Stimulated activated CD8-positive, alpha-beta memory T cell treated with anti-CD3 and anti-CD28 coated beads, Interleukin-15, amount 100 ng/mL, for 48 hours (primary cell): ENCODE data around the gene PALM2AKAP2.

Experiments
- DNase-seq, 2 donors: peaks; one replicate each; pipeline ENCODE4 v3.0.0-alpha.2; 2020; ENCODE audit warnings: low read depth in 2 of 2

The PALM2AKAP2 gene

GRCh38 chr9:109779711-109780452 lies at the start of gene PALM2AKAP2:
PALM2AKAP2 (plus strand) TSS chr9:109780198; CDS start chr9:109780489, 291 bp downstream.
- no peak for DNase-seq

- no peak for DNase-seq
Observed at GRCh38 chr9:109730228-109730627, 49.8 kb upstream of the PALM2AKAP2 start.

DNA sequence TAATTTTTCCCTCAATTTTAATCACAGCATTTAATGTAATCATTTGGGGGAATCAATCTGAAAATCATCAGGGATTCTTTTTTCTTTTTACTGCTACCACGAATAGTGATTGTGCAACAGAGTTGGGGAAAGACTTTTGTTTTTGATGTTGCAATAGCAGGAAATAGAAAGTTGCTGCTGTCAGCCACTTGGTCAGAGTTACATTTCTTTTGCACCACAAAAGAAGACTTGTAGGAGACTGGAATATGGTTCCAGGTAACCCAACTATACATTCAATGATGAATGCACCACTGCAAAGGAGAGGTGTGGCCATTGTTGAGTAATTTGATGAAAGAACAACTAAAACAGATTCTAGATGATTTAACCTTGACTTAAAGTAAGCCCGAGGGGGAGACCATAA lies 46.3 kb upstream of the PALM2AKAP2 start:
- DNase-seq, result no peak

DNA sequence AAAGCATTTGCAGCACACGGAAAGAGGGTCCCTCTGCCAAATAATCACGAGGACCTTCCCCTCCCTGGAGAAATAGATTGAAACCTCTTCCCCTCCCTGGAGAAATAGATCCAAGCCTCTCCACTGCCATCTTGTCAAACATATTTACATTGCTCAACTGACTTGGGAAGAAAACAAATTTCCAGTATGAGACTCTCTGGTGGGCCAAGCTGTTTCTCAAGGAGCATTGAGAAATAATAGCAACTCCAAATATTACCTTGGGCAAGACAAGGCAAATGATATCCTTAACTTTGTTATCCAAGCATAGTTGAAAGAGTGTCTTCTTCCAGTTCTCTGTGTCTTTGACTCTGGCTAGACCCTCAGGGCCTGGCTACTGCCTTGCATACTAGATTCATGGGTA lies 45.2 kb upstream of the PALM2AKAP2 start:
- DNase-seq, result no peak

DNA sequence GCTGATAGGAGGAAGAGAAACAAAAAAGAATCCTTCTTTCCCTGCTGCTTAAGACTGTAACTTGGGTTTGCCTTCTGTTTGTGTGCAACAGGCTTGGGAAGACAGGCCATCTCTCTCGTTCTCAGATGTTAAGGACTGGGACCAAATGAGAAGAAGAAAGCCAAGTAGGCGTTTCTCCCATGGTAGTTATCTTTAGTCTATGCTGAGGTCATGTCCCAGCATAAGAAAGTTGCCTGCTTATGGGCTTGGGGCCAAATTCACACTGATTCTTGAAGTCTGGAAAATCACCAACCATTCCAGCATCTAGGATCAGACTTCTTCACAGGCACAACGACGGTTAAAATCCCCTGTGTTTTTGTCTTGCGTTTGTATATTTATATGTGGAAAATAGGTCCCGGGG lies 44.2 kb upstream of the PALM2AKAP2 start:
- no peak for DNase-seq

DNA sequence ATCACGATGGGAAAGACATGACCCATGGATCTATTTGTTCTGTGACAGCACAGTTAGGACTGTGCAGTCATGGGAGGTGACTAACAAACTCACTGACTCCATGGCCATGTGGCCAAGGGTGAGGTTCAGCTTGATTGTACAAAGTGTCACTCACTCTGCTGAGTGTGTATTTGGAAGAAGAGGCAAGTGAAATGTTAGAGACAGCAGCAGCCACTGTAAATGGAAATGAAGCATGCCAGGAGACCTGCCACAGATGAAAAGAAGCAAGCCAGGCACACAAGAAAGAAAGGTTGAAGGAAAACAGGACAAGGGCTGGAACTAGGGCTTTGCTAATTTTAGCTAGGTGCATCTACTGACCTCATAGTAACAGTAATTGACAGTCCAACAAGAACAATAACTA lies 42.7 kb upstream of the PALM2AKAP2 start:
- DNase-seq, result no peak

DNA sequence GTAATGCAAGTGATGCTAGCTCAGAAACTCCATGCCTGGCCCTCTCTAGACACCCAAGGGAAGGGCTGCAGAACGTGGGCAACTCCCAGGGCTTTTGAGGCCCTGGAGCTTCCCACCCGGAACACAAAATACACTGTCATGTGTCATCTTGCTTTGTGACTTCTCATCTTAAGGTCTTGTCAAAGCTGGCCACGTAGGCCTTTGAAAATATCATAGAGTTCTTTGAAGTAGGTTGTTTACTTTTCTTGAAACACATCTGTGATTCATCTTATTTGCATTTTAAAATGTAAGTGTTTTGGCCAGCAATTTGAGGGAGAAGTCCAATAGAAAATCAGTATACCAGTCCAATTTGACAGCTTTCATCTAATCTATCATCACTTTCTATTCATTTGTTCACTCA lies 40.2 kb upstream of the PALM2AKAP2 start:
- no peak for DNase-seq

GRCh38 chr9:109742776-109743348 lies 37.1 kb upstream of the PALM2AKAP2 start:
- DNase-seq, result no peak

DNA sequence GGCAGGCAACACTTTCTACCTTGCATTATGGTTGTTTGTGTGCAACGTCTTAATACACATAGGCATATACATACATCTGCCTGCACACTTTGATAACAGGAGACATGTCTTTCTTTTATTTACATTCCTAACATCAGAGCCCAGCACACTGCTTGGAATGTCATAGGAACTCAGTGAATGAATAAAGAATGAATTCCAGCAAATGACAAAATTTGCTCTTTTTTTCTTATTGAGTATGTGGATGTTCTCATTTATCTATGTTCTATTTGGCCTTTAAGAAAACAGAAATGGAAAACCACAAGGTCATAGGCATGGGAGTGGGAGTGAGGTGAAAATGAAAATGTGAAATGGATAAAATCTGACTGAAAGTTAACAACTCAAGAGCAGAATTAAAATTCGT lies 36.3 kb upstream of the PALM2AKAP2 start:
- no peak for DNase-seq

DNA sequence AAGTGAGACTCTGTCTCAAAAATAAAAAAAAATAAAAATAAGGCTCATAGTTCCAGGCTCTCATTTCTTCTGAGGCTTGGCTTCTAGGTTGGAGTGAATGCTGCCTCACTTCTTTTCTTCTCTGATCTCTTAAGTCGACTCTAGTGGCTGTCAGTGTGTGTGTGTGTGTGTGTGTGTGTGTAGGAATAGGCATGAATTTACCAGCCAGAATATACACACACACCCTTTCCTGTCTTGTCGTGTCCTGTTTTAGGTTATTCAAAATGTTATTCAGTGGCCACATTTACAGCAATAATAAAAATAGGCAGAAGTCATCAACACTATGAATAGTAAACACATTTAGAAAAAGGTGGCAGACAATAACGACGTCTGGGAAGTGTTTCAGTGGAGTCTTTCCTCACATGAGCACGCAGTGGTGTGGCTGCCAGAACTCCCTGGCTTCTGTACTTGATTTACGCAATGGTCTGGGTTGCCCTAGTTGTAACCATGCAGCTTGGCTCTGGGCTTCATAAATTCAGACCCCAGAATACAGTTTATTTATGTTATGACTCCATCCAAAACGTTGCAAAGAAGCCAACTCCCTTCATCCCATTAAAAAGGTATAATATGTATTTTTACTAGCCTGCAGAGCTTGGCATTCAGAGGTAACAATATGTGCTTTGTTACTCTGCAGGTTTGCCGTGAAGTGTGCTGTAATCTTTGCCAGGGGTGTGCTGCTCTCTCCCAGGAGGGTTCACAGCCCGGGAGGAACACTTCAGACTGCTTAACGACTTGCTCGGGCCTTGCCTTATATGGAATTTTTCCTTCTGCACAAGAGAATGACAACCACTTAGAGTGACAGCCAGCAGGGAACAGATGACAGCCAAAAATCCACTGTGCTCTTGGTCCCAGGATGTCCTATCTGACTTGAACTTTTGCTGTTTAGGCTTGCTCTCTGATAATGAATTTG lies 34.4 kb upstream of the PALM2AKAP2 start:
- no peak for DNase-seq

DNA sequence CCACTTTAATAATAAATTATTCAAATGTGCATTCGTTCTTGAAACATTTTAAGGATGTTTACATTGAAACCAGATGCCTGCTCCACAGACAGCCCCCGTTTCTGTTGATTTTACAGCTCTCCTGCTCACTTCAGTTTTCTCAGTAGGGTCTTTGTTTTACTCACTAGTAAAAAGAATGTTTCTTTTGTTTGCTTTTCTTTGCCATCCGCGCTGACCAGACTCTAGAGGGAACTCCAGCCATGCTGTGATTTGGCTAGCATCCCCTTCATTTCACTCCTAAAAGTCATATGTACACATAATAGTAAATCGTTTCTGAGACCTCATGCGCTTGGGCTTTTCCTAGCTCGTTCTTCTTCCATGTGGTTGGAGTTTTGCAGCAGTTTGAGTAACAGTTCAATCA lies 28.7 kb upstream of the PALM2AKAP2 start:
- no peak for DNase-seq

DNA sequence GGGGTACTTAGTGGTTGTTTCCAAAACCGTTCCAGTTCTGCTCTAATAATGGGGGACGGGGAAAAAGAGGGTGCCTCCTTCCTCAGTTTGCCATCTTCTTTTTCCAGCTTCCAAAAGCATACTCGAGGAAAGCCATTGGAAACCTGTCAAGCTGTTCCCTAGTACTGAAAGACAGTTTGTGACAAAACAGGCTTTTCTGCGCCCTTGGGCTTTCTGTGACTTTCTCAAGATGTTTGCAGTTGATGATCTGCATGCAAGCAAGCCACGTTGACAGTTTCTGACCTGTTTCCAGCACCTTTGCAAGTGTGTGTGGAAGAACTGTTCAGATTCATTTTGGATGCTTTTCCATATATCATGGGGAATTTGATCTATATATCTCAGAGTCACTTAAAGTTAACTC lies 26.7 kb upstream of the PALM2AKAP2 start:
- no peak for DNase-seq

- no peak for DNase-seq
Observed at GRCh38 chr9:109755040-109755439, 25.0 kb upstream of the PALM2AKAP2 start.

GRCh38 chr9:109759589-109759988 lies 20.4 kb upstream of the PALM2AKAP2 start:
- DNase-seq, result no peak

- no peak for DNase-seq
Observed at GRCh38 chr9:109765278-109765677, 14.7 kb upstream of the PALM2AKAP2 start.

DNA sequence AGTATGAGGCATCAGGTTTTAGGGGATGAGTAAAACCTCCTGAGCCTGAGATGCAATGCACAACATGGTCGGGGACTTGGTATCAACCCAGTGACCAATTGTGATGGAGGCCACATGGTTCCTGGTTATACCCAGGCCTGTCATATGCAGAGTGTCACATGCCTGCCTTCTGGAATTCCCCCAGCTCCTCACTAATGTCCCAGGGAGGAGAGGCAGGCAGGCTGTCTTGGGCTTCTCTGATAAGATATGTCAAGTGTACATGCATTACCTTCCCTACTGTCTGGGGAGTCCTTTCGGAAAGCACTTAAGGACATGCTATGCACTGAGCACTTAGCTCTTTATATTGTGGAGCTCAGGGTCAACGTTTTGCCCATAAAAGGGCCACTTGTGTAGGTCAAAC lies 14.2 kb upstream of the PALM2AKAP2 start:
- DNase-seq, result no peak

GRCh38 chr9:109766351-109766750 lies 13.6 kb upstream of the PALM2AKAP2 start:
- no peak for DNase-seq

- no peak for DNase-seq
Observed at GRCh38 chr9:109767404-109767803, 12.6 kb upstream of the PALM2AKAP2 start.

- no peak for DNase-seq
Observed at GRCh38 chr9:109767814-109768213, 12.2 kb upstream of the PALM2AKAP2 start.

DNA sequence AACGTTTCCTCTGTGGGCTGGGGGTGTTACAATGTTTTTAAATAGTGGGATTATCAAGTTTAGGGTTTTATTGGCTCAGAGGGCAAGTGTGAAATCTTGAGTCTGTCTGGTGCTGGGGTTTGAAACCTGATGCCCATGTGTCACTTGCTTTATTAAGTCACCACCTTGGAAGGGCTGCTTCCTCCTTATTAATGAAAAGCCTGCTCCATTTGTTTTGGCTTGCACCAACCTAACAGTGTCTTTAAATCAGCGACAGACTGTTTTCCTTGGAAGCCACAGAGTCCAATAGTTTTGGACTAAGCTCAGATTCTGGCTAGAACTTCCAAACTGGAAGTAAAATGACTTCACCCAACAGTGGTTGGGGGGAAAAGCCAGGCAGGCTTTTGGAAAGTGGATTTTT lies 10.7 kb upstream of the PALM2AKAP2 start:
- DNase-seq, result no peak

DNA sequence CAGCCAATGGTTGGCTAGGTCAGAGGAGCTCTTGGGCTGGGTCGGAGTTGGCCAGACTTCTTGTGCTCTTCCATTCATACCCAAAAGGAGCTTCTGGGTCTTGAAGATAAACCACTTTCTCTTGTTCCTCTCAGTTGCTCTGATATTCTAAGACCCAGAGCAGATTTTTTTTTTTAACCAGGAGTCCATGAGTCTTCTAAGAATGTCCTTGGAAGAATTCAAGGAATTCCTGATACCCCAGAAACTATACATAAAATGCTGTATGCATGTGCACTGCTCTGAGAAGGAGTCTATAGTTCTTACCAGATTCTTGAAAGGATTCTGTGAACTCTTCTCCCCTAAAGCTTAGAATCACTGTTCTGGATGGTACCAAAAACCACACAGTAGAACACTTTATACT lies 9.9 kb upstream of the PALM2AKAP2 start:
- no peak for DNase-seq

GRCh38 chr9:109771087-109771486 lies 8.9 kb upstream of the PALM2AKAP2 start:
- no peak for DNase-seq
